ENCODE data around the gene COL4A2.

DNA sequence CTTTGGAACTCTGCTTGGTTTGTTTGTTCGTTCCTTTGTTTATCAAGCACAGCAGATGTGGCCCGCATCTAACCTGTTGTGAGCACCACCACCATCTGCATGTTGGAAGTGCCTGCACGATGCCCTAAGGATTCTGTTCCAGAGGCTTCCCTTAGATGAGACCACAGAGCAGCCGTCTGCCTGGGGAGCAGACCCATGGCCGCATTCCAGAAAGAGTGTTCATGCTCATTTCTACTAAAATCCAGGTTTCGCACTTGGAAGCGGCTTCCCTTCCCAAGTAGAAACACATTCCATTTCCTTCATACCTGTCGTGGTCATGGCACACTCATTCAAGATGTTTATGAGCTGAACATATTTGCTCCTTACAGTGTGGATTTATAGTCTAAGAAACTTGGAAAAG, 27.2 kb downstream of the COL4A2 start:
- TF ChIP-seq GATA2 (IDR thresholded peaks at IDR 0.05; ENCODE audit: low read depth, low read length) (no peak), GATA3 (IDR thresholded peaks at IDR 0.05; ENCODE audit: low read depth, low read length) (no peak)

Data from SH-SY5Y (cell line).